K562 (cell line): Measurements from ENCODE around the gene ACKR3. TPM values are rescaled to one million over a fixed set of nuclear protein-coding genes. Genes with fewer than 3 reads are reported as not detected.

Experiments
- ATAC-seq: fragments of 200-7000 bp; cut with Tn5 transposase; 3 replicates; pipeline ENCODE4 v1.9.1; 2020; ENCODE audit warnings: moderate library complexity
- BruUV-seq: library from RNA; stranded (reverse); fragments of 400-500 nt; replicated peaks from 2 replicates; lab custom pipeline; 2021; lab: Mats Ljungman, UMichigan
- CTCF ChIA-PET: fragments of 300-600 bp; formaldehyde crosslinking; extraction: SDS; loops from one replicate; lab custom pipeline; 2021; ENCODE audit warnings: low intra/inter-chr PET ratio; lab: Yijun Ruan, JAX
- POLR2A ChIA-PET: fragments of 300-600, 350-650 bp; sonication (Branson Sonifier 250); formaldehyde crosslinking; extraction: SDS; loops from one replicate; lab custom pipeline; 2021; ENCODE audit warnings: antibody characterized with exemption, inconsistent platforms; lab: Yijun Ruan, JAX
- DNase-seq, 4 experiments: peaks; one replicate each; pipeline versions ENCODE4 v3.0.0 to v3.0.0-alpha.2; 2011 to 2018; ENCODE audit warnings: low spot score in 3 of 4, mixed read lengths in 3 of 4; ENCODE audit errors: extremely low read depth in 1 of 4
- FAIRE-seq: peaks from 2 replicates; lab custom pipeline; 2011; peaks lifted over from hg19 to GRCh38; lab: Jason Lieb, UNC
- H2AFZ ChIP-seq: 2 replicates; pipeline ENCODE4 v1.6.0; 2011; ENCODE audit warnings: low read depth, low read length, control low read depth, inconsistent platforms
- H3K27ac ChIP-seq: fragments of 200-600 bp; 3 replicates; pipeline ENCODE4 v1.8.0; 2011; ENCODE audit warnings: low read depth, mild to moderate bottlenecking, control low read depth, inconsistent platforms, low read length, moderate library complexity, mixed read lengths; ENCODE audit errors: extremely low read depth
- H3K27me3 ChIP-seq, 2 experiments: fragments of 300-600 bp in 1 of 2; 2 replicates in 1 of 2; 3 replicates in 1 of 2; pipeline versions ENCODE4 v1.6.0 to v1.8.0; 2011; ENCODE audit warnings: inconsistent platforms in 2 of 2, low read length in 2 of 2, mild to moderate bottlenecking in 1 of 2, mixed read lengths in 1 of 2, moderate library complexity in 1 of 2; ENCODE audit not compliant: control insufficient read depth in 2 of 2, insufficient read depth in 2 of 2
- H3K36me3 ChIP-seq: fragments of 300-600 bp; 3 replicates; pipeline ENCODE4 v1.8.0; 2011; ENCODE audit warnings: mild to moderate bottlenecking, low read length, inconsistent platforms; ENCODE audit not compliant: control insufficient read depth, insufficient read depth
- H3K4me1 ChIP-seq, 2 experiments: fragments of 200-600 bp in 1 of 2; replicated peaks in 1 of 2; 2 replicates in 1 of 2; 3 replicates in 1 of 2; pipeline versions ENCODE4 v1.5.1 to v1.8.0; 2011; ENCODE audit warnings: inconsistent platforms in 2 of 2, low read length in 2 of 2, mild to moderate bottlenecking in 1 of 2, mixed read lengths in 1 of 2, moderate library complexity in 1 of 2; ENCODE audit not compliant: control insufficient read depth in 2 of 2, insufficient read depth in 2 of 2
- H3K4me2 ChIP-seq: 2 replicates; pipeline ENCODE4 v1.6.1; 2011; ENCODE audit warnings: low read length, control low read depth, inconsistent platforms, mixed read lengths; ENCODE audit not compliant: insufficient read depth
- H3K4me3 ChIP-seq: fragments of 200-600 bp; sonication (generic), shearing (Covaris generic); 2 replicates; pipeline ENCODE4 v1.5.1; 2016; ENCODE audit warnings: control low read depth, inconsistent platforms
- H3K79me2 ChIP-seq: fragments of 200-600 bp; 3 replicates; pipeline ENCODE4 v1.8.0; 2011; ENCODE audit warnings: low read length, inconsistent platforms; ENCODE audit not compliant: control insufficient read depth, insufficient read depth
- H3K9ac ChIP-seq, 2 experiments: 2 replicates each; pipeline versions ENCODE4 v1.6.0 to v1.6.1; 2011; ENCODE audit warnings: low read depth in 2 of 2, low read length in 2 of 2, control low read depth in 1 of 2, inconsistent platforms in 1 of 2, mild to moderate bottlenecking in 1 of 2, mixed read lengths in 1 of 2; ENCODE audit not compliant: insufficient read depth in 1 of 2
- H3K9me1 ChIP-seq: one replicate; pipeline ENCODE4 v1.6.0; 2011; ENCODE audit warnings: inconsistent platforms, mild to moderate bottlenecking, low read length, moderate library complexity; ENCODE audit not compliant: control insufficient read depth, insufficient read depth
- H3K9me3 ChIP-seq: replicated peaks from 2 replicates; pipeline ENCODE4 v1.5.1; 2011; ENCODE audit warnings: low read depth, low read length, inconsistent platforms; ENCODE audit not compliant: control insufficient read depth, insufficient read depth
- H4K20me1 ChIP-seq: replicated peaks from 2 replicates; pipeline ENCODE4 v1.6.1; 2011; ENCODE audit warnings: low read length, inconsistent platforms, mixed read lengths; ENCODE audit not compliant: control insufficient read depth, insufficient read depth
- ARID3B ChIP-seq: fragments of 250-450 bp; sonication (Bioruptor Pico); IDR thresholded peaks from 2 replicates; pipeline ENCODE4 v1.4.0; 2020; ENCODE audit warnings: borderline replicate concordance
- ESRRB ChIP-seq: fragments of 250-450 bp; sonication (Bioruptor Pico); IDR thresholded peaks from 2 replicates; pipeline ENCODE4 v1.5.0; 2020; ENCODE audit warnings: mild to moderate bottlenecking, moderate library complexity, borderline replicate concordance
- IFI16 ChIP-seq: fragments of 250-450 bp; sonication (Bioruptor Pico); IDR thresholded peaks from 2 replicates; pipeline ENCODE4 v2.1.2; 2022; ENCODE audit warnings: mild to moderate bottlenecking, inconsistent platforms
- KHSRP ChIP-seq: fragments of 450-650 bp; IDR thresholded peaks from 2 replicates; pipeline ENCODE4 v1.6.1; 2017
- NR2C1 ChIP-seq, 2 experiments: fragments of 450-650 bp; IDR thresholded peaks; 2 replicates each; pipeline ENCODE4 v1.6.1; 2017; ENCODE audit warnings: mild to moderate bottlenecking in 2 of 2, antibody characterized with exemption in 1 of 2, inconsistent platforms in 1 of 2, missing compliant biosample characterization in 1 of 2, missing genetic modification characterization in 1 of 2
- SAFB ChIP-seq: fragments of 200-400 bp; formaldehyde crosslinking; IDR thresholded peaks from 2 replicates; pipeline ENCODE4 v1.6.1; 2017; ENCODE audit warnings: low read depth, low read length, borderline replicate concordance
- TCFL5 ChIP-seq: fragments of 250-450 bp; sonication (Bioruptor Pico); conservative IDR thresholded peaks from 2 replicates; pipeline ENCODE4 v1.6.1; 2021; ENCODE audit warnings: mild to moderate bottlenecking, moderate library complexity, matching md5 sums
- ZBTB17 ChIP-seq: fragments of 450-650 bp; formaldehyde crosslinking; IDR thresholded peaks from 2 replicates; pipeline ENCODE4 v1.4.0; 2020; ENCODE audit warnings: mild to moderate bottlenecking
- ZNF436 ChIP-seq: fragments of 250-450, 450-650 bp; sonication (Bioruptor Pico); formaldehyde crosslinking; IDR thresholded peaks from 2 replicates; pipeline ENCODE4 v1.7.0; 2020; ENCODE audit warnings: mild to moderate bottlenecking
- WGBS: fragments of 100-300 bp; shearing (Covaris generic); methylation state at CpG from one replicate; pipeline ENCODE4 v1.1.6; 2016; ENCODE audit warnings: low coverage, mixed read lengths; ENCODE audit not compliant: insufficient coverage; ENCODE audit errors: missing lambda C conversion rate; 5-methylcytosine and 5-hydroxymethylcytosine counted together
- in situ Hi-C: fragments of 300-500 bp; cut with MboI; formaldehyde crosslinking; loops from 4 replicates; pipeline ENCODE4 v1.15.0; 2018; ENCODE audit warnings: inconsistent platforms, mixed read lengths
- intact Hi-C: fragments of 100-400 bp; cut with micrococcal nuclease; formaldehyde crosslinking; loops from 2 replicates; pipeline ENCODE4 v1.14.2; 2022
- polyA plus RNA-seq, 8 experiments: library from polyadenylated mRNA; depleted of rRNA in 4 of 8; stranded (reverse) in 5 of 8; unstranded in 3 of 8; fragments of >200 nt; fragmentation: Nextera tagmentation in 2 of 8; fragmentation: Illumina TruSeq in 1 of 8; extraction: Ambion mirVana in 2 of 8; extraction: Trizol in 1 of 8; gene quantifications; 2 replicates each; pipeline versions ENCODE4 v1.2.1 to v1.2.3, GENCODE V29; 2011 to 2014; ENCODE audit warnings: inconsistent platforms in 1 of 8, missing spikeins in 1 of 8
- total RNA-seq, 7 experiments: library from RNA; depleted of rRNA in 6 of 7; stranded (reverse); fragments of >200 nt in 6 of 7; fragmentation: Illumina TruSeq in 2 of 7; extraction: Trizol in 2 of 7; gene quantifications; 2 replicates each; pipeline versions ENCODE4 v1.2.1 to v1.2.3, GENCODE V29; 2011 to 2021; ENCODE audit warnings: low replicate concordance in 1 of 7

The ACKR3 gene
- total and polyA plus RNA-seq, 9 of the 15 experiments (the other 6 are each of a cell fraction or from before 2014, with no cell fraction given) = 0.07 TPM; not detected in 8

GRCh38 chr2:236526455-236527158, 43.0 kb upstream of the ACKR3 start:
- Histone ChIP-seq H3K9me3 (no peaks in the 10 kb centered on the region), H2AFZ (no peak overlapping the region), H3K27me3 (peaks cover 0 to 14% of the 10 kb centered on the region in 2 experiments; a peak in 1 of 5 replicates), H3K9me1 (no peaks in the 10 kb centered on the region), H3K36me3 (no peaks in the 10 kb centered on the region), H3K4me1 (no peaks in the 10 kb centered on the region), H4K20me1 (no peaks in the 10 kb centered on the region), H3K4me2 (no peak overlapping the region), H3K27ac (no peak overlapping the region), H3K9ac (no peak overlapping the region), H3K79me2 (no peaks in the 10 kb centered on the region), H3K4me3 (no peak overlapping the region)
- intact Hi-C loops (no loop called here), in situ Hi-C loops (no loop called here)
- ATAC-seq (no peak), FAIRE-seq (no peak), DNase-seq (no peak)
- ChIA-PET POLR2A (no interaction called here), CTCF (no interaction called here)
- TF ChIP-seq ZBTB17 (CRISPR knock-in tag) (no peak), IFI16 (CRISPR knock-in tag) (no peak), ZNF436 (CRISPR knock-in tag) (no peak), ARID3B (CRISPR knock-in tag) (no peak), NR2C1 (IDR thresholded peaks at IDR 0.05) (no peak), NR2C1 (tag; IDR thresholded peaks at IDR 0.05) (no peak), TCFL5 (CRISPR knock-in tag) (no peak), KHSRP (no peak), ESRRB (no peak), SAFB (no peak)
- WGBS = 2% methylated on average over 14 of the region's 14 CpGs
- no TSS peak for BruUV-seq
